NCI-H526 (cell line): ENCODE data around the gene SLC16A8.

Experiments
- DNase-seq, 2 experiments: peaks; one replicate each; lab custom pipeline; 2025; lab: John Stamatoyannopoulos, UW

SLC16A8 gene

GRCh38 chr22:38111925-38112355 is 28.0 kb upstream of the SLC16A8 start:
- no peak for DNase-seq

- DNase-seq, result peak; percentile 24 to 73
Observed at GRCh38 chr22:38110863-38111852, 27.2 kb upstream of the SLC16A8 start.

- peak in 1 of 2 experiments; percentile 49 for DNase-seq
Observed at GRCh38 chr22:38110008-38110862, 26.3 kb upstream of the SLC16A8 start, which contains the start of gene BAIAP2L2. Gene BAIAP2L2 (minus strand): TSS chr22:38110684. CDS start chr22:38110525, 159 bp downstream.

GRCh38 chr22:38109371-38110001 is 25.5 kb upstream of the SLC16A8 start:
- DNase-seq, result no peak

GRCh38 chr22:38108561-38109319 is 24.8 kb upstream of the SLC16A8 start:
- no peak for DNase-seq

GRCh38 chr22:38107692-38108515 is 23.9 kb upstream of the SLC16A8 start:
- no peak for DNase-seq

GRCh38 chr22:38106814-38107578 is 23.0 kb upstream of the SLC16A8 start:
- DNase-seq, result no peak

GRCh38 chr22:38104084-38104483 is 20.1 kb upstream of the SLC16A8 start:
- no peak for DNase-seq

GRCh38 chr22:38103641-38104040 is 19.7 kb upstream of the SLC16A8 start:
- DNase-seq, result no peak

GRCh38 chr22:38098410-38099249 is 14.6 kb upstream of the SLC16A8 start:
- DNase-seq, result no peak

- DNase-seq, result no peak
Observed at GRCh38 chr22:38097557-38098409, 13.8 kb upstream of the SLC16A8 start.

- DNase-seq, result no peak
Observed at GRCh38 chr22:38097058-38097457, 13.1 kb upstream of the SLC16A8 start.

GRCh38 chr22:38089474-38089851 is 5.5 kb upstream of the SLC16A8 start:
- no peak for DNase-seq

GRCh38 chr22:38088629-38089473 is 4.9 kb upstream of the SLC16A8 start:
- DNase-seq, result no peak

- DNase-seq, result no peak
Observed at GRCh38 chr22:38087855-38088254, 3.9 kb upstream of the SLC16A8 start.

GRCh38 chr22:38086942-38087341 is 3.0 kb upstream of the SLC16A8 start:
- DNase-seq, result no peak
